ENCODE measurements around the gene PHF19.

GRCh38 chr9:120868676-120869359 is 8.2 kb downstream of the PHF19 start:
- TF ChIP-seq CTCF (IDR thresholded peaks at IDR 0.05; ENCODE audit: extremely low read depth in 1 of 2, insufficient read depth in 1 of 2, low read depth in 1 of 2, low read length in 2 of 2) (peak; percentile 27 to 41), FOS (IDR thresholded peaks at IDR 0.05; ENCODE audit: borderline replicate concordance, insufficient read depth, low read length) (no peak), MYC (IDR thresholded peaks at IDR 0.05; ENCODE audit: low read depth, low read length) (no peak), POLR2A (IDR thresholded peaks at IDR 0.05; ENCODE audit: low read depth, low read length) (no peak), MAX (IDR thresholded peaks at IDR 0.05; ENCODE audit: insufficient read depth, insufficient read length) (no peak)
